Panc1 (cell line): ENCODE results near the gene C11orf54.

Source experiments
- POLR2AphosphoS5 ChIP-seq: IDR thresholded peaks from 2 replicates; pipeline ENCODE4 v1.6.1; 2012; ENCODE audit warnings: mild to moderate bottlenecking, low read depth, low read length, moderate library complexity
- SIN3A ChIP-seq: IDR thresholded peaks from 2 replicates; pipeline ENCODE4 v1.6.1; 2012; ENCODE audit warnings: low read depth, mild to moderate bottlenecking, low read length, moderate library complexity, borderline replicate concordance; ENCODE audit not compliant: insufficient read depth
- TCF7L2 ChIP-seq: IDR thresholded peaks from 2 replicates; pipeline ENCODE4 v1.6.1; 2011; ENCODE audit warnings: mild to moderate bottlenecking, low read depth, low read length, inconsistent platforms
- TF ChIP-seq, protein P1 (sequence below): fragments of 450-650 bp; IDR thresholded peaks from 2 replicates; pipeline ENCODE4 v1.5.1; 2017; ENCODE audit warnings: mild to moderate bottlenecking
- TF ChIP-seq, protein P2 (sequence below), 2 experiments: IDR thresholded peaks; 2 replicates each; pipeline ENCODE4 v1.6.1; 2011 to 2012; ENCODE audit warnings: low read depth in 2 of 2, control low read depth in 1 of 2, low read length in 1 of 2, mild to moderate bottlenecking in 1 of 2, moderate library complexity in 1 of 2; ENCODE audit not compliant: insufficient read depth in 1 of 2

DNA sequence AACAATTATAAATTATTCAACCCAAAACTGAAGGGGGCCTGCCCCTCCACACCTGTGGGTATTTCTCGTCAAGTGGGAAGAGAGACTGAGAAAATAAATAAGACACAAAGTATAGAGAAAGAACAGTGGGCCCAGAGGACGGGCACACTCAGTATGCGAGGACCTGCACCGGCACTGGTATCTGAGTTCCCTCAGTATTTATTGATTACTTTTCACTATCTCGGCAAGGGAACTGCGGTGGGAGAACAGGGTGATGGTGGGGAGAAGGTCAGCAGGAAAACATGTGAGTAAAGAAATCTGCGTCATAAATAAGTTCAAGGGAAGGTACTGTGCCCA is 3.2 kb downstream of the C11orf54 start:
- TF ChIP-seq, protein P1, sequence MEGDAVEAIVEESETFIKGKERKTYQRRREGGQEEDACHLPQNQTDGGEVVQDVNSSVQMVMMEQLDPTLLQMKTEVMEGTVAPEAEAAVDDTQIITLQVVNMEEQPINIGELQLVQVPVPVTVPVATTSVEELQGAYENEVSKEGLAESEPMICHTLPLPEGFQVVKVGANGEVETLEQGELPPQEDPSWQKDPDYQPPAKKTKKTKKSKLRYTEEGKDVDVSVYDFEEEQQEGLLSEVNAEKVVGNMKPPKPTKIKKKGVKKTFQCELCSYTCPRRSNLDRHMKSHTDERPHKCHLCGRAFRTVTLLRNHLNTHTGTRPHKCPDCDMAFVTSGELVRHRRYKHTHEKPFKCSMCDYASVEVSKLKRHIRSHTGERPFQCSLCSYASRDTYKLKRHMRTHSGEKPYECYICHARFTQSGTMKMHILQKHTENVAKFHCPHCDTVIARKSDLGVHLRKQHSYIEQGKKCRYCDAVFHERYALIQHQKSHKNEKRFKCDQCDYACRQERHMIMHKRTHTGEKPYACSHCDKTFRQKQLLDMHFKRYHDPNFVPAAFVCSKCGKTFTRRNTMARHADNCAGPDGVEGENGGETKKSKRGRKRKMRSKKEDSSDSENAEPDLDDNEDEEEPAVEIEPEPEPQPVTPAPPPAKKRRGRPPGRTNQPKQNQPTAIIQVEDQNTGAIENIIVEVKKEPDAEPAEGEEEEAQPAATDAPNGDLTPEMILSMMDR: no peak
- TF ChIP-seq POLR2AphosphoS5 (no peak), SIN3A (no peak), TCF7L2 (no peak)
- TF ChIP-seq, protein P2, sequence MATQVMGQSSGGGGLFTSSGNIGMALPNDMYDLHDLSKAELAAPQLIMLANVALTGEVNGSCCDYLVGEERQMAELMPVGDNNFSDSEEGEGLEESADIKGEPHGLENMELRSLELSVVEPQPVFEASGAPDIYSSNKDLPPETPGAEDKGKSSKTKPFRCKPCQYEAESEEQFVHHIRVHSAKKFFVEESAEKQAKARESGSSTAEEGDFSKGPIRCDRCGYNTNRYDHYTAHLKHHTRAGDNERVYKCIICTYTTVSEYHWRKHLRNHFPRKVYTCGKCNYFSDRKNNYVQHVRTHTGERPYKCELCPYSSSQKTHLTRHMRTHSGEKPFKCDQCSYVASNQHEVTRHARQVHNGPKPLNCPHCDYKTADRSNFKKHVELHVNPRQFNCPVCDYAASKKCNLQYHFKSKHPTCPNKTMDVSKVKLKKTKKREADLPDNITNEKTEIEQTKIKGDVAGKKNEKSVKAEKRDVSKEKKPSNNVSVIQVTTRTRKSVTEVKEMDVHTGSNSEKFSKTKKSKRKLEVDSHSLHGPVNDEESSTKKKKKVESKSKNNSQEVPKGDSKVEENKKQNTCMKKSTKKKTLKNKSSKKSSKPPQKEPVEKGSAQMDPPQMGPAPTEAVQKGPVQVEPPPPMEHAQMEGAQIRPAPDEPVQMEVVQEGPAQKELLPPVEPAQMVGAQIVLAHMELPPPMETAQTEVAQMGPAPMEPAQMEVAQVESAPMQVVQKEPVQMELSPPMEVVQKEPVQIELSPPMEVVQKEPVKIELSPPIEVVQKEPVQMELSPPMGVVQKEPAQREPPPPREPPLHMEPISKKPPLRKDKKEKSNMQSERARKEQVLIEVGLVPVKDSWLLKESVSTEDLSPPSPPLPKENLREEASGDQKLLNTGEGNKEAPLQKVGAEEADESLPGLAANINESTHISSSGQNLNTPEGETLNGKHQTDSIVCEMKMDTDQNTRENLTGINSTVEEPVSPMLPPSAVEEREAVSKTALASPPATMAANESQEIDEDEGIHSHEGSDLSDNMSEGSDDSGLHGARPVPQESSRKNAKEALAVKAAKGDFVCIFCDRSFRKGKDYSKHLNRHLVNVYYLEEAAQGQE (IDR thresholded peaks at IDR 0.05; ENCODE audit: insufficient read depth in 1 of 2, low read depth in 2 of 2, low read length in 1 of 2): no peak
